Ramos (cell line): ENCODE data around the gene IARS1.

Experiments used
- in situ Hi-C: fragments of 300-500 bp; cut with MboI; formaldehyde crosslinking; loops from one replicate; pipeline ENCODE4 v1.14.3; 2022; ENCODE audit warnings: low sequenced_read_pairs; ENCODE audit not compliant: unreplicated experiment

Gene IARS1

GRCh38 chr9:92298036-92298435 is 4.5 kb upstream of the IARS1 start:
- in situ Hi-C loops, result no loop called here

- in situ Hi-C loops, result no loop called here
Measured at GRCh38 chr9:92297611-92298010, 4.1 kb upstream of the IARS1 start.

- in situ Hi-C loops, result no loop called here
Measured at GRCh38 chr9:92295827-92296258, 2.3 kb upstream of the IARS1 start.

GRCh38 chr9:92295240-92295790 is 1.8 kb upstream of the IARS1 start:
- in situ Hi-C loops, result no loop called here

GRCh38 chr9:92294297-92294676 is 790 bp upstream of the IARS1 start:
- in situ Hi-C loops, result loop anchor here (5.0 kb wide), 1 partner anchor 33 kb away; the partner anchor contains the start of genes CENPP and NOL8

GRCh38 chr9:92293075-92293354 is 482 bp downstream of the IARS1 start:
- in situ Hi-C loops, result loop anchor here (5.0 kb wide), 1 partner anchor 34 kb away; the partner anchor contains the start of genes CENPP and NOL8

GRCh38 chr9:92292338-92293074 is 991 bp downstream of the IARS1 start:
- in situ Hi-C loops, result loop anchor here (5.0 kb wide), 1 partner anchor 35 kb away; the partner anchor contains the start of genes CENPP and NOL8

GRCh38 chr9:92291577-92291976 is 1.9 kb downstream of the IARS1 start:
- in situ Hi-C loops, result loop anchor here (5.0 kb wide), 1 partner anchor 36 kb away; the partner anchor contains the start of genes CENPP and NOL8

GRCh38 chr9:92290785-92291429 is 2.6 kb downstream of the IARS1 start:
- in situ Hi-C loops, result loop anchor here (5.0 kb wide), 1 partner anchor 36 kb away; the partner anchor contains the start of genes CENPP and NOL8

GRCh38 chr9:92289708-92290390 is 3.6 kb downstream of the IARS1 start:
- in situ Hi-C loops, result loop anchor here (5.0 kb wide), 1 partner anchor 37 kb away; the partner anchor contains the start of genes CENPP and NOL8

- in situ Hi-C loops, result no loop called here
Measured at GRCh38 chr9:92279302-92279701, 14.2 kb downstream of the IARS1 start.

GRCh38 chr9:92278110-92278509 is 15.4 kb downstream of the IARS1 start:
- in situ Hi-C loops, result no loop called here

- in situ Hi-C loops, result no loop called here
Measured at GRCh38 chr9:92276331-92277032, 17.0 kb downstream of the IARS1 start.

- in situ Hi-C loops, result no loop called here
Measured at GRCh38 chr9:92275541-92275940, 18.0 kb downstream of the IARS1 start.

- in situ Hi-C loops, result no loop called here
Measured at GRCh38 chr9:92270511-92270910, 23.0 kb downstream of the IARS1 start.

GRCh38 chr9:92266486-92266885 is 27.0 kb downstream of the IARS1 start:
- in situ Hi-C loops, result no loop called here

GRCh38 chr9:92265154-92265553 is 28.3 kb downstream of the IARS1 start:
- in situ Hi-C loops, result no loop called here

GRCh38 chr9:92263131-92263530 is 30.4 kb downstream of the IARS1 start:
- in situ Hi-C loops, result no loop called here

- in situ Hi-C loops, result no loop called here
Measured at GRCh38 chr9:92257327-92257726, 36.2 kb downstream of the IARS1 start.
